GM18526 (cell line): ENCODE data around the gene ZFR.

ENCODE experiments used
- POLR2A ChIP-seq: IDR thresholded peaks from 3 replicates; pipeline ENCODE4 v1.6.1; 2011; ENCODE audit not compliant: insufficient read length; ENCODE audit errors: extremely low read depth

Gene ZFR

GRCh38 chr5:32436553-32437242, 7.8 kb downstream of the ZFR start:
- TF ChIP-seq POLR2A = no peak

DNA sequence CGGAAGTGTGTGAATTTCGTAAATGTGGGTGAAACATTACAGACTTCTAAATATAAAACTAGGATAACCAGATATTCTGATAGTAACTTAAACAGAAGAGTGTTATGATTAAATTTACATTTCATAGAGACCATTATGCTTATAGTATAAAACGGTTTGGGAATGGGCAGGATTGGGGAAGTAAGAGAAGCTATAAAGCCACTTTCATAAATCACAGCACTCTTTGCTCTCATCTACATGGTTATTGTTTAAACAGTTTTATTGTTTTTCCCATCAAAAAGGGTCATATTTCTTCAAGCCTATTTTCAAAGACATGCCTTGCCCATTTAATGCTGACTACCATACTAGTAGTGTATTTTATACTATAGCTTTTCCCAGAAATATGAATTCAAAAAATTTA, 9.2 kb downstream of the ZFR start:
- TF ChIP-seq POLR2A = no peak

DNA sequence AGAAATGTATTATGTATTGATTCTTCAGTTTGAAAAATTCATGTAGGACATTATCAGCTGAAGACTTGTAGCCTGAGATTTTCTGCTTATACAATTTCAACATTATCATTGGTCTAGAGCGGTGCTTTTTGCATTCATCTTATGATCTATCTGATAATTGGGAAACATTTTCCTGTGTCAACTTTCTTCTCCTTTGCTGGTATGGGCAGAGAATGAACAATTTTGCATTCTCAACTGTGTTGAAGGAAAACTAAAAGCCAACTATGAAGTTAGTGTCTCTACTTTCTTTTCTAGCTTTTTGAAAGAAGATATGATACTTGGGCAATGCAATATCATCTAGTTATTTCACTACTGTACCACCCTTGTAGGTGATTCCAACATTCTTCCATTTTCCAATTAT, 10.3 kb downstream of the ZFR start:
- TF ChIP-seq POLR2A = no peak

DNA sequence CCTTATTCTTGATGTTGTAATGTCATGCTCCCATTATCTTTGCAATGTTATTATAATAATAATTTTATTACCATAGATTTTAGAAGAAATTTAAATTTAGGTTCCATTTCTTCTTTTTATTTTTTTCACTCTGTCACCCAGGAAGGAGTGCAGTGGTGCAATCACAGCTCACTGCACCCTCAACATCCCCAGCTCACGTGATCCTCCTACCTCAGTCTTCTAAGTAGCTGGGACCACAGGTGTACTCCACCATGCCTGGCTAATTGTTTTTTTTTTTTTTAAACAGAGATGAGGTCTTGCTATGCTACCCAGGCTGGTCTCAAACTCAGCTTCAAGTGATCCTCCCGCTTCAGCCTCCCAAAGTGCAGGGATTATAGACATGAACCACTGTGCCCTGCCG, 11.9 kb downstream of the ZFR start:
- TF ChIP-seq POLR2A = no peak

DNA sequence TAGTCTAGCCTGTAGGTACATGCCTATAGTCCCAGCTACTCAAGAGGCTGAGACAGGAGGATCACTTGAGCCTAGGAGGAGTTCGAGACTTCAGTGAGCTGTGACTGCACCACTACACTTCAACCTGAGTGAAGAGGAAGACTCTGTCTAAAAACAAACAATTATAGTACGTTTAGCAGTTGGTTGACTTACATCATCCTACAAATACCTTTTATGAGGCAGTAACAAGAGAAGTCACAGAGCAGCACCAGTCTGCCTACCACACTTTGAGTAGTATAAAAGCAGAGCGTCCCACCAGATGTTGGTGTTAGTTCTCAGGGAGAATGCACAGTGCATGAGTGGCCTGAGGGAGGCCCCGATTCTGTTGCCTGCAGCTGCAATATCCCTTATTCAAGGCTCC, 16.1 kb downstream of the ZFR start:
- no peak for TF ChIP-seq POLR2A

DNA sequence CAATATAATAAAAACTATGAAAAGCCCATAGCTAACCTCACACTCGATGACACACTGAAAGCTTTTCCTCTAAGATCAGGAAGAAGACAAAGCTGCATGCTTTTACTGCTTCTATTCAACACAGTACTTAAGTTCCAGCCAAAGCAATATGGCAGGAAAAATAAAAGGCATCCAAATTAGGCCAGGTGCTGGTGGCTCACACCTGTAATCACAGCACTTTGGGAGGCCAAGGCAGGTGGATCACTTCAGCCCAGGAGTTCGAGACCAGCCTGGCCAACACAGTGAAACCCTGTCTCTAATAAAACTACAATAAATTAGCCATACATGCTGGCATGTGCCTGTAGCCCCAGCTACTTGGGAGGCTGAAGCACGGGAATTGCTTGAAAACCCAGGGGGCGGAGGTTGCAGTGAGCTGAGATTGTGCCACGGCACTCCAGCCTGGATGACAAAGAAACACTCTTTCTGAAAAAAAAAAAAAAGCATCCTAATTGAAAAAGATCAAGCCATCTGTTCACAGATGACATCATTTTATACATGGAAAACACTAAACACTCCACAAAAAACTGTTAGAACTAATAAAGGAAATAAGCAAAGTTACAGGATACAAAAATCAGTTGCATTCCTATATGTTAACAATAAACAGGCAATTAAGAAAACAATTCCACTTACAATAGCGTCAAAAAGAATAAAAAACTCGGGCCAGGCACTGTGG, 17.9 kb downstream of the ZFR start:
- no peak for TF ChIP-seq POLR2A

- no peak for TF ChIP-seq POLR2A
These were observed 21.8 kb downstream of the ZFR start for GRCh38 chr5:32422697-32423096.

DNA sequence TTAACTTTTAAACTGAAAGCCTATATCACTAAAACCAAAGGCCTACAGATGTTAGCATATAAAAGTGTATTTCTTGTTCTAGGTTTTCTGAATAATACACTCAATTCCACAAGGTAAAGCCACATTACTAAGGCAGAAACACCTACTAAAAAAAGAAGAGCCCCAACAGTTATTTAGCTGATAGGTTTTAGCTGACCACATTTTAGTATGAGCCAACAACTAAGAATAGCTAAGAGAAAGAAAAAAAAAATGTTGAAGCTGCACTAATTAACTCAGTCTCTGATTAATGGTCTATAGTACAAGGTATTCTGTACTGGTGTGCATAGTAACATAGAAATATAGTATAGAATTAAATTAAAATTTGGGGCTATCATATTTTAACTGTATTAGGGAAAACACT, 23.5 kb downstream of the ZFR start:
- TF ChIP-seq POLR2A = no peak

- TF ChIP-seq POLR2A = no peak
These were observed 24.0 kb downstream of the ZFR start for GRCh38 chr5:32420506-32420905.

DNA sequence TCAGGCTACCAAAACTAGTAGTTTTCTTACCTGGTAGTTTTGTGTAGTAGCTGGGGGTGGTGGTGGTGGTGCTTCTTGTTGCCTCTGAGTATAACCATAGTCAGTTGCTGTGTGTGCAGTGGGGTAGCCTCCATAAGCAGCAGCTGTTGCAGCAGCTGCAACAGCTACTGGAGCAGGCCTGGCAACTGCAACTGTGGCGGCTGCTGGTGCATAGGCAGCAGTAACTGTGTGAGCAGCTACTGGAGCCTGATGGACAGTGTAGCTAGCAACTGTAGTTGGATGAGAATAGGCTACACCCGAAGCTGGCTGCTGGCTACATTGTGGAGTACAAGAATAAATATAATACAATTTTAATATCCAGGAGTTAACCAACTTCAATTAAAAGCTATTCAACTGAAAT, 24.7 kb downstream of the ZFR start:
- no peak for TF ChIP-seq POLR2A

DNA sequence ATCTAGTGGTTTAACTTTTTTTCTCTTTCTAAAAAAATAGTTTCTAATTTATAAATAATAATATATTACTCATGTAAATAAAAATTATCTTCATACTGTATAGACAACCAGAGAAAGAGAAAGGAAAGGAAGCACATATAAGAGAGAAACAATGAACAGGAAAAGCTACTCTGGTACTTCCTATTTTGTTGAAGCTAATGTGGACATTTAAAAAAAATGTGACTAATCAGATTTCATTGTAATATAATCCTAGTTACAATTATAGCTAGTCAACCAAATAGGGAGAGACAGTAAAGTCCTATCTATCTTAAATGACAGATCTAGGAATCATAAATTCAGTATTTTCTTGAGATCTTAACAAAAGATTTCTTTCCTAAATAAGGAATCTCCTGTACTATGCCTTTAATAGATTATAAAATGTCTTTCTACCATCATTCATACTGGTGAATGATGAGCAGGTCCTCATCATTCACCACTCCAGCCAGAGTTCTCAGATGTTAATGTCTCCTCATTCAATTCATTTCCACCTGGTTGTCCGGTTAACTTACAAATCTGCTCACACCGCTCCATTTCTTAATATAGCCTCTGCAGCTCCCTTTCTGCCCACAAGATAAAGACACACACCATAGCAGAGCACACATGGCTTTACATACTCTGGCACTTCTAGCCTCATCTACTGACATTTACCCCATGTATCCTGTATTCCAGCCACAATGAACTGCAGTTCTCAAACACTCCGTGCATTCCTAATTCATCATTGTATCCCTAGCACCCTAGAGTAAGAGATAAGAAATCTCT, 30.9 kb downstream of the ZFR start:
- TF ChIP-seq POLR2A = no peak

DNA sequence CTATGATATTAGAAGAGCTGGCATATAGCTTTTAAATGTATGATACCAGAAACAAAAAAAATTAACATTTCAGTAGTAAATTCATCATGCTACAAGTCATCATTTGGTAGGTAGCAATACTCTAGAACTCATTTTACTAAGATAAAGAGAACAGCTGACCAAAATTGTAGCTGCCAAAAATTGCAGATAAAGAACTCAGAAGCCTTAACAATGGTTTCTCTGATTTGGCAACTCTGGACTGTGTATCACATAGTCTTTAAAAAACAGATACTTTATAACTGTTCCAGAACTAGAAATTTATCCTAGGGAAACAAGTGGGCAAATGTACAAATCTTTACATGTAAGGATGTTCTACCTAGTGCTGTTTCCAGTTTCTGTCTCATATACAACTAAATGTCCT, 33.9 kb downstream of the ZFR start:
- TF ChIP-seq POLR2A = no peak

GRCh38 chr5:32406650-32407049, 37.9 kb downstream of the ZFR start:
- TF ChIP-seq POLR2A = no peak

DNA sequence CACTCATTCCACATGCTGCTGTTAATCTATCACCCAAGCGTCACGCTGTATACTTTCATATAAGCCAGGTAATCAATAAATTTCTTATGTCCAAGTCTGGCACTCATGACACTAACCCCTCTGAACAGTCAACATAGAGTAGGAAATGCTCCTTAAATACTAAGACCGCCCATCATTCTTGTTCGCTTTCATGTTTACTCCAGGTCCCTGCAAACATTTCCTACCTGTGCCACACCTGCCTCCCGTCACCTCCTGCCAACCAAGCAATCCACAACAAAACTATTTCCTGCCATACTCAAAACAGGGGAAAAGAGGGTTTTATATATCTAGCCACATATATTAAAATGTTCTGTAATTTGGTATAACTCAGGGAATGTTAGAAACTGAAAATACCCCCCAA, 39.0 kb downstream of the ZFR start:
- TF ChIP-seq POLR2A = no peak

DNA sequence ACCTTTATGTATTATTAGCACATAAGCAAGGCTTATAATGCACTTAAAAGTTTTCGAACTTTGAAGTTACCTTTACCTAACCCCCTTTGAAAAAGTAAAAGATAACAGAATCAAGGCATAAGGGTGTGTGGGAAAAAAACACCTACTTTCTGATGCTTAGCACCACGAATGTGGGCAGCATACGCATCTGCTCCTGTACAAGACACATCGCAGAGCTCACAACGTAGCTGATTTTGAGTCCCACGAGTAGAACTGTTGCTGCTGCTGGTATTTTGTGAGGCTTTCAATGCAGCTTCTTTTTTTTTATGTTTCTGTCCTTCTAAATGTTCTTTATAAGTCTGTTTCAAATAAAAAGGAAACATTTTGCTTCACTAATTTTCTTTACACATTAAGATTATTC, 40.8 kb downstream of the ZFR start:
- no peak for TF ChIP-seq POLR2A

GRCh38 chr5:32400401-32400800, 44.1 kb downstream of the ZFR start:
- TF ChIP-seq POLR2A = no peak

- no peak for TF ChIP-seq POLR2A
These were observed 49.6 kb downstream of the ZFR start for GRCh38 chr5:32394981-32395380.

DNA sequence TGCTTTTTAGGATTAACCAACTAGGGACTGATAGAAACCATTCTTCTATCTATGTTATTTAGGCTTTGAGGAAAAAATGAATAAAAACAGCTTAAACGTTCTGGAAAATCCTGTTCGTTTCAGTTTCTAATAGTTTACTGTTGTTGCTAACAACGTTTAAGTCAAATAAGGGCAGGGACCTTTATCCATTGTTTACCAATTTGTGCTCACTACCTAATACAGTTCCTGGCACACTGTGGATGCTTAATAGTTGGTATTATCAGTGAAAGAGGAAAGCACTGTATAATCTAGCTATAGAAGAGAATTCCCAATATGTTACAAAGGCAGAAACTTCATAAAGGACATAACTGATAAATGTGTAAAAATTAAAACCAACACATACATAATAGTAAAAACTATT, 52.5 kb downstream of the ZFR start:
- TF ChIP-seq POLR2A = no peak
